HTR-8/SVneo (cell line): ENCODE data around the gene PYGL.

Experiments
- DNase-seq: peaks from one replicate; pipeline ENCODE4 v3.0.0; 2011; ENCODE audit warnings: low spot score, mixed read lengths; ENCODE audit not compliant: insufficient read length
- FAIRE-seq: peaks from 2 replicates; lab custom pipeline; 2011; peaks lifted over from hg19 to GRCh38; lab: Jason Lieb, UNC

Gene PYGL

DNA sequence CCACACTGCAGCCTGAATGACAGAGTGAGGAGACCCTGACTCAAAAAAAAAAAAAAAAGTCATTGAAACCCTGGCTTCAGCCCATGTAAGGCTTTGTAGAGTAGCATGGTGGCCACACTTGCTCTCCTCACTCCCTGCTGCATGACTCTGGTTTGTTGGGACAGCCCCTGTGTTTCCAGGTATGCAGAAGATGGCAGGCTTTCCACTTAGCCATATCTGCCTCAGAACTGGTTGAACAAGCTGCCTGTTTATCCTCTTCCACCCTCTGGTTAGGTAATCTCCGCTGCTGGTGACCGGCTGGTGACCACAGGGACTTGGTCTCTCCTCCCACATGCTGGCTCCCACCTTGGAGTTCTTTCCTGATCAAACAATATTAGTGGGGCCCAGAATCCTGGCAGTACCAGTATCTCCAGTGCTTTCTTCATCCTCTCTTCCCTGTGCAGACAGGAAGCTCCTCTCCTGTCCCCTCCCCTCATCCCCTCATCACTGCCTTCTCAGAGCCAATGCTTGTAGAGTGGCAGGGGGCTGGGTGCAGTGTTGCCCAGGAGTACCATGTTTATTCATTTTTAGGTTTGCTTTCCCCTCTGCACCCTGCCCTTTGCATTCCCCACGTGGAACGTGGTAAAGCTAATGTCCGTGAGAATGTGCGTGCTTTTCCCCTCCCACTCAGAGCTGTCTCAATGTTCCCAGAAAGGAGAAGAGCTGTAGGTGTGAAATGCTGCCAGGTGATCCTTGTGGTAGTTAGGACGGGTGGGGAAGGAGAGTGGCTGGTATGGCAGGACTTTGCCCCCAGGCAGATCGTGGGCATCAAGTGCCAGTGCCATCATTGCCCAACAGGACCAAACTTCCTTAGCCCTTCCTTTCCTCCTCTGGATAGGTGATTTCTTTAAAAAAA is 61.1 kb downstream of the PYGL start:
- FAIRE-seq = peak; percentile 36
- no peak for DNase-seq

DNA sequence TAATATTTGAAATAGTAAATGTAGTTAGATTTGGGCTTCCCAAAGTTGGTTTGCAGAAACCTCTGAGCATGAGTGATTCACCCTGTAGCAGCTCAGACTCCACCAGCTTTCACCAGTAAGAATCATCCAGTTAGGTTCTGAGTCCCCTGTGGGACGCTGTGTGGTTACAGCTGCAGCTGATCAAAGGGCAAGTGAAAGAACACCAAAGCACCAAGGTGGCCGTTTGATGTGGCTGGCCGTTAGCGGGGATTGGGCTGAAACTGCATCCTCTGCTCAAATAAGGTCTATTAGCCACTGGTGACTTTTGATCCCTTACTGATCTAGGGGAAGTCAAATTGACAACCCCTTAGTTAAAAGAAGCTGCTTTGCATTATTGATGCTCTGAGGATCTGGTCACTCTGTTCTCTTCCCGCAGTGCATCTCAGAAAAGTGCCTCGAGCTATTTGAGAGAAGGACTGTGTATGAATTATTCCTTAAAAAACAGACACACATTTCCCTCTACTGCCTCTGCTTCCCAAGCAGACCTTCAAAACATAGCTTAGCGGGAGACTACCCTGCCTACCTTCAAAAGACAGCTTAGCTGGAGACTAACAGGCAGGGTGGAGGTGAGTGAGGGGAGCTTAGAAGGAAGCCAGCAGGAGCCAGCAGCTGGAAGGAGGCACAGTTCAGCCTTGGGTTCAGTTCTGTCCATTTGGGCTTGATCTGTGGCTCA is 68.8 kb downstream of the PYGL start:
- FAIRE-seq = no peak

DNA sequence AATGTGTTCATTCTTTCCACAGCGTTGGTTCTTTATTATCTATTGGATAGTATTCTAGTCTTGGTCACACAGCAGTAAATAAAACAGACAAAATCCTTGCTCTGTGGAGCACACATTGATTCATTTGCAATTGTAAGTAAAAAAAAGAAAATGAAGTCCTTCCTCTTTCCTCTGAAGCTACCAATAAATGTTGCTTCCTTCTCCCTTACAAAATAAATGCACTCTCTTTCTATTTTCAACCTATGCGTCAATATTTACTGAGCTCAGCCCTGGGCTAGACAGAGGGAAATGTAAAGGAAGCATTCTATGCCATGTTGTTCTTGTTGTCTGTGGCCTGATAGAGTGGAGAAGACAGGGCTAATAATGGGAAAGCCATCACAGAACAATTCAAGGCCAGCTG is 69.5 kb downstream of the PYGL start:
- FAIRE-seq = no peak

More for the DNA sequence above, 68.8 kb downstream of the PYGL start:
- no peak for DNase-seq

DNA sequence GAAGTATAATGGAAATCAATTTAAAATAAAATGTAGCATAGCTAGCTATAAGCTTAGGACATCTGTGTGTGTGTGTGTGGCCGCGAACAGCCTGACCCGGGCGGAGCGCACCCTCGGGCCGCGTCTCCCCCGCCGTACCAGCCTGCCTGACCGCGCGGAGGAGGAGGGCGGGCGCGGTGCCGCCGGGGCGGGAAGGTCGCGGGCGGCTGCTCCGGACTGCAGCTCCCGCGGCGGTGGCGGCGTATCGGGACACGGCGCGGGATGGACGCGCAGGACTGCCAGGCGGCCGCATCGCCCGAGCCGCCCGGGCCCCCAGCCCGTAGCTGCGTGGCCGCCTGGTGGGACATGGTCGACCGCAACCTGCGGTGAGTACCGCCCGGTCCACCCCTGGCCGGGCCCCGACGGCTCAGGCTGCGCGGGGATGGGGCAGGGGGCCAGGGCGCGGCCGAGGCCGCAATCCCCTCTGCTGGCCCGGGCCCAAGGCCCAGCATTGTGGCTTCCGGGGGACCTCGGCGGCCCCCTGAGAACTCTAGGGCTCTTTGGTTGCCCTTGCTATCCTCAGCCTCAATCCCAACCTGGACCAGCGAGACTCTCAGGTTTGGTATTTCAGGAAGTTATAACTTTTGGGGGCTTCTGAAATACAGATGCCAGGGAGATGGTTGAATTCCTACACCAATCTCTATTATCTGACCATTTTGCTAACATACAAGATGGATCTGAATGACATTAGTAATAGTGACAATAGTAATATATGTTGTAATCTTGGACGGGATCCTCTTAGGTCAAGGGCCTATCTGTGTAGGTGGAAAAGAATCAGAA is 72.2 kb downstream of the PYGL start, which contains the start of gene ABHD12B:
Gene ABHD12B, plus strand, starts transcription at position 140 of the 819 bp plus-strand sequence. Its CDS starts 122 bp downstream, at position 262.
- no peak for DNase-seq
- no peak for FAIRE-seq

More for the DNA sequence above, 69.5 kb downstream of the PYGL start:
- no peak for DNase-seq

DNA sequence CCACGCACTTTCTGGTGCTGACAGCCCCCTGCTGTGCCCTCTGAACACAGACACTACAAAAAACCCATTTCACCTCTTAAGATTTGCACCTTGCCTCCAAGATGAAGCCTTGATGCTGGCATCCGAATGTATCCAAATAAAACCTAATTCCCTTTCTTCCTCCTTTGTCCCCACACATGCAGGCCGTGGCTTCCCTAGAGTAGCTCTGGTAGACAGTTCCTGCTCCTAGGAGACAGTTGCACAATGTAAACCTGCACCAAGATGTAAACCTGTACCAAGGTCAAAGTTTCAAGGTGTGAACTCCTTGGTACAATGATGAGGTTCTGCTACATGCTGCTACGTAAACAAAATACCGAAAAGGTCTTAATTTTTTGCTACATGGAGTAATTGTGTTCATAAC is 73.1 kb downstream of the PYGL start:
- FAIRE-seq (no peak), DNase-seq (no peak)

DNA sequence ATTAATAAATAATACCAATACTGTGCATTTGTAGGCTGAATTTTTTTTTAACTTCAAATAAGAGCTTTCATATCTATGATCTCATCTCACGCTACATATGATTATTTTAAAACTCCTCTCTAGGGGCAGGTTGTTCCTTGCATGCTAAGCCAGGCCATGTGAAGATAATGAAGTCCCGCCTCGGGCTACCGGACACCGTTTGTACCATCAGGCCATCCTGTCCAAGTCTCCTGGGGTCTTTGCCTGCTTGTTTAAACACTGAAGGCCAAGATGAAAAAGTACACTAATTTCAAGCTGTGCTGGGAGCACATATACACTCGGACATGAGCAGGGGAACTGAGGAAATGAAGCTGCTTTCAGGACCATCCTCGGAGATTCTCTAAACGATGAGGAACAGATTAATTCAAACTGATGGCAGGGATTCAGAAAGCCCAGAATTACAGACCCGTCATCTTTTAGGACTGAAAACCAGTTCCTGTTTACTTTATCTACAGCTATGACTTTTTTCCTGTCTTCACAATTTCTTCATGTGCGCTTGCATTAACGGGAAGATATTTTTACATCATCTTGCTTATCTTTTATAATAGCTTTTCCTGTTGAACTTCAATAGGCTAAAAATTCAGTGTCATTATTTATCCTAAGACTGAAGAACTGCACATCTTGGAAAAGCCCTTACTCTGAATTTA is 78.7 kb downstream of the PYGL start:
- DNase-seq (no peak), FAIRE-seq (no peak)

DNA sequence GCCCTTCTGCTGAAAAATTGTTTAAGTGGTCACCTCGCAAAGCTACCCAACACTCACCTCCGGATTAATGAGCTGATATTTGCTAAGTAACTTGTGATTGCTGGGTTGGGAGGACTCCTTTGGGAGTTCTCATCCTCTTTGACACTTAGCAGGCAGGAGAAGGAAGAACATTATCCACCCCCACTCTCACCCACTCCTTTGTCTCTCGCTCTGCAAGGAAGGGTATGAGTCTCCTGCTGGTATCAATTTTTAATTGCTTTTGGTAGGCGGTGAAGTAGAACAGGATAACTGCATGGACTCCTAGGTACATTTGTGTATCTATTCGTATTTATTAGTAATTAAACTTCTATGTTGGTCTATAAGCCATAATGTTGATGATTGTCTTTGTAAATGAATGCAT is 79.3 kb downstream of the PYGL start:
- FAIRE-seq (no peak), DNase-seq (no peak)

DNA sequence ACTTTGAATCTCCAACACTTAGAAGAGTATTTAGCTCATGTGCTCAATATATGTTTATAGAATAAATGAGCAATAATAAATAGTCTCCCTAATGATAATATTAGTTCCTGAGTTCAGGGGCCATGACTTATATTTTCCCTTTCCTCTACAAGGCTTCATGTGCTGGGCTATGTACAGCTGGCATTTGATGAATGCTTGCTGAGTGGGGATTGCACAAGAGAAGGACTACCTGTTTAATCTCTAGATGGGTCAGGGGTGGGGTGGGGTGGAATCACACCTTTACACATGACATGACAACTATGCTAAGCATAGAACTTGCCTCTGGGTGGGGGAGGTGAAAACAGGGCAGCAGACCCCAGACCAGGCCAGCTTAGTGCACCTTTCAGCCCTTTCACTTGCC is 80.0 kb downstream of the PYGL start:
- no peak for DNase-seq

DNA sequence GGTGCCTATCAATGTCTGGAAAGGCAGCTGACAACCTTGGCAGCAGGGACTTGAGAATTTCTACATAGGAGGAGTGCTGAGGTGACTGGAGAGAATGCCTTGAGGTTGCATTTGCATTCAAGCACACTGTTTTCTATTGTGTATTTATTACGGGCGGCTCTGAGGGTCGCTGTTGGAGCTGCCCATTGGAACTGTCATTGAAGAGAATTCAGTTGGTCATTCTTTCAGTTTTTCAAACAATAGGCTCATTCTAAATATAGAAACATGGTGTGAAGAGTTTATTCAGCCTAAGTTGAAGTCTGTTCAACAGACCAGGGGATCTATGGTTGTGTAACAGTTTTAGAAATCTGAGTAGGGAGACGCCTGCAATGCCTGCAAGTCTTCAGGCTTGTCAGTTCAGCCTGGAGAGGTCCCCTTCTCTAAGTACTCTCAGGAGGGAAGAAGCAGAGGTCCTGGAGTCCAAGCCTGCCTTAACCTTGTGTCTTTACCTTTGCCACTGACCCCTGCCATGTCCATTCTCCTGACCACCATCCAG is 82.2 kb downstream of the PYGL start:
- DNase-seq (no peak), FAIRE-seq (no peak)

More for the DNA sequence above, 80.0 kb downstream of the PYGL start:
- no peak for FAIRE-seq

DNA sequence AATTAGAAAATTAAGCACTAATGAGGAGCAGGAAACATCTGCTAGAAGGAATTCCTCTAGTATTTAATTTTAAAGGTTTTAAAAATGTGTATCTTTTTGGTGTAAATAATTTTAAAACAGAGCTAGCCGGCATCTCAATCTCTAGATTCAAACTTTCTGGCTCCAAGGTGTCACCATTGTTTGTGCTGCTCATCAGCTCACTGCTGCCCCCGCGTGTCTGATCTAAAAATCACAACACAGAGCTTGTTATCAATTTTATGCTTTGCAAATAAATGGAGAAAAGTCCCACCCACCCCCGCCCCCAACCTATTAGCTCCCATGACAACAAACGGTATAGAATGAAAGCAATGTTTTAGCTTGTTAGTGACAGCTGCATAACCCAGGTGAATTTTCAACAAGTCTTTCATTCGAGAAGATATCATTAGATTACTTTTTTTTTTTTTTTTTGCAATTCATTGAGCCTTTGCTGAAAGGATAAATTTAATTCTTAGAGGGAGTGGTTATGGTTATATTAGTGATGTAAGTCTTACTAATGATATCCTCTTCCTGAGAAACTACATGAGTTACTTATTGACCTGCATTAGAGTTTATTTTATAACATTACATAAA is 83.7 kb downstream of the PYGL start:
- DNase-seq (peak; percentile 82), FAIRE-seq (no peak)

DNA sequence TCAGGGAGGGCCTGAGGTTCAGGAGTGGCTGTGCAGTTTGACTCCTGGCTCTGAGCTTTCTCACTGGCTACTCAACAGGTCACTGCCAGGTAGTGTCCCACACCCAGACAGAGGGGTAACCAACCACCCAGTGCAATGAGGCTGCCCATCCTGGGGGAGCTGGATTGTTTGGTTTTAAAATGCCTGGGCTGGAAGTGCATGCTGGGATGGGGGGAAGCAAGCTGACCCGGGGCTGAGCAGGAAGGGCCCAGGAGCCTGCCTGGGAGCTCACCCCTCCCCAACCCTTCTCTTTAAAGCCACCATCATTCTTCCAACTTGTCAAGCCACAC is 85.0 kb downstream of the PYGL start:
- DNase-seq = no peak
- no peak for FAIRE-seq

DNA sequence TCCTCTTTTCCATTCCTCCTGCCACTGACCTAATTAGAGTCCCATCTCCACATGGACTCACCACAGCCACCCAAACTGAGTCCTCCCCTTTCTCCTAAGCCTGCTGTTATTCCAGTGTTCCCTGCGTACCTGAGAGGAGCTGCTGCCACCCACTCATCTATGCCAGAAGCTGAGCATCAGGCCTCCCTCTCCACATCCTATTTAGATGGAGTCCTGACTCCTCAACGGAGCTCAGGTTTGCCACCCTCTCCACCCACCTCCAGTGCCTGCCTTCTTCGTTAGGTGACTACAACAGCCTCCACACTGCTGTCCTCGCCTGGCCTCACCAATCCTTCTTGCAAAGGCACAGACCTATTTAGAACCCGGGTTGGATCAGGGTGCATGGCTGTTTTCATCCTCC is 87.6 kb downstream of the PYGL start:
- FAIRE-seq (no peak), DNase-seq (no peak)

DNA sequence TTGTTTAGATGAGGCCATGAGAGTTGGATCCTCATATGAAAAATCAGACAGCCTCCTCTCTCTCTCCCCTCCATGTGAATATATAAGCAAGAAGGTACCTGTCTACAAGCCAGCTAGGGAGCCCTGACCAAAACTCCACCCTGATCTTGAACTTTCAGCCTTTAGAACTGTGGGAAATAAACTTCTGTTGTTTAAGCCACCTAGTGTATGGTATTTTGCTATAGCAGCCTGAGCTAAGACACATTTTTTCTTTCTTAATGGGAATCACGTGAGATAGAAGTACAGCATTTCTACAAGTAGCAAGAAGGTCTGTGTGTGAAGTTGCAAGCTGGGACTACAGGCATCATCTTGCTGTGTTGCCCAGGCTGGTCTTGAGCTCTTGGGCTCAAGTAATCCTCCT is 88.7 kb downstream of the PYGL start:
- no peak for FAIRE-seq
- no peak for DNase-seq
